OCI-LY7 (cell line): ENCODE data around the gene PDXDC1.
"Not testable (repeated sequence)": the region's sequence is repeated elsewhere in the genome, so short reads cannot be mapped to it uniquely, and the experiment has no call there.

ENCODE experiments used
- EZH2phosphoT487 ChIP-seq: fragments of 200-600 bp; sonication (generic); IDR thresholded peaks from 2 replicates; pipeline ENCODE4 v1.6.1; 2018; ENCODE audit warnings: low read depth, borderline replicate concordance, mild to moderate bottlenecking, mixed run types, antibody characterized with exemption, low read length, moderate library complexity, mixed read lengths
- TF ChIP-seq, protein P1 (sequence below): fragments of 200-600 bp; sonication (generic); conservative IDR thresholded peaks from 2 replicates; pipeline ENCODE4 v1.5.1; 2014; ENCODE audit warnings: mild to moderate bottlenecking, antibody characterized with exemption, low read length, moderate library complexity, mixed read lengths

GRCh38 chr16:15090663-15091269, 115.9 kb downstream of the PDXDC1 start:
- TF ChIP-seq, protein P1, sequence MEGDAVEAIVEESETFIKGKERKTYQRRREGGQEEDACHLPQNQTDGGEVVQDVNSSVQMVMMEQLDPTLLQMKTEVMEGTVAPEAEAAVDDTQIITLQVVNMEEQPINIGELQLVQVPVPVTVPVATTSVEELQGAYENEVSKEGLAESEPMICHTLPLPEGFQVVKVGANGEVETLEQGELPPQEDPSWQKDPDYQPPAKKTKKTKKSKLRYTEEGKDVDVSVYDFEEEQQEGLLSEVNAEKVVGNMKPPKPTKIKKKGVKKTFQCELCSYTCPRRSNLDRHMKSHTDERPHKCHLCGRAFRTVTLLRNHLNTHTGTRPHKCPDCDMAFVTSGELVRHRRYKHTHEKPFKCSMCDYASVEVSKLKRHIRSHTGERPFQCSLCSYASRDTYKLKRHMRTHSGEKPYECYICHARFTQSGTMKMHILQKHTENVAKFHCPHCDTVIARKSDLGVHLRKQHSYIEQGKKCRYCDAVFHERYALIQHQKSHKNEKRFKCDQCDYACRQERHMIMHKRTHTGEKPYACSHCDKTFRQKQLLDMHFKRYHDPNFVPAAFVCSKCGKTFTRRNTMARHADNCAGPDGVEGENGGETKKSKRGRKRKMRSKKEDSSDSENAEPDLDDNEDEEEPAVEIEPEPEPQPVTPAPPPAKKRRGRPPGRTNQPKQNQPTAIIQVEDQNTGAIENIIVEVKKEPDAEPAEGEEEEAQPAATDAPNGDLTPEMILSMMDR, result peak; percentile 46
- TF ChIP-seq EZH2phosphoT487, result not testable (repeated sequence)
